KMS-11 (cell line): Measurements from ENCODE around the gene MAP1S.

Source experiments
- H2AFZ ChIP-seq: fragments of 200-600 bp; sonication (generic); 2 replicates; pipeline ENCODE4 v1.6.1; 2016; ENCODE audit warnings: antibody characterized with exemption, mixed run types, low read depth
- H3K27ac ChIP-seq: fragments of 200-600 bp; sonication (generic); 2 replicates; pipeline ENCODE4 v1.6.1; 2016; ENCODE audit warnings: mild to moderate bottlenecking, mixed run types
- H3K27me3 ChIP-seq: fragments of 200-600 bp; sonication (generic); 2 replicates; pipeline ENCODE4 v1.6.1; 2017; ENCODE audit warnings: mild to moderate bottlenecking, low read depth, mixed run types, moderate library complexity; ENCODE audit not compliant: insufficient read depth
- H3K36me3 ChIP-seq: fragments of 200-600 bp; sonication (generic); 2 replicates; pipeline ENCODE4 v1.6.1; 2017; ENCODE audit warnings: mild to moderate bottlenecking, mixed run types; ENCODE audit not compliant: insufficient read depth
- H3K4me1 ChIP-seq: fragments of 200-600 bp; sonication (generic); 2 replicates; pipeline ENCODE4 v1.6.1; 2016; ENCODE audit warnings: mild to moderate bottlenecking, low read depth, mixed run types; ENCODE audit not compliant: poor library complexity, severe bottlenecking
- H3K4me2 ChIP-seq: fragments of 200-600 bp; sonication (generic); 2 replicates; pipeline ENCODE4 v1.7.0; 2016; ENCODE audit warnings: mild to moderate bottlenecking, mixed run types
- H3K4me3 ChIP-seq: fragments of 200-600 bp; sonication (generic); IDR thresholded peaks from 2 replicates; pipeline ENCODE4 v1.6.1; 2017; ENCODE audit warnings: low read depth, low read length, mixed read lengths; ENCODE audit not compliant: insufficient read depth
- H3K79me2 ChIP-seq: fragments of 200-600 bp; sonication (generic); 2 replicates; pipeline ENCODE4 v1.6.1; 2016; ENCODE audit warnings: low read depth, mixed run types; ENCODE audit not compliant: insufficient read depth
- H3K9ac ChIP-seq: fragments of 200-600 bp; sonication (generic); 2 replicates; pipeline ENCODE4 v1.6.1; 2016; ENCODE audit warnings: mild to moderate bottlenecking, mixed run types
- H4K20me1 ChIP-seq: fragments of 200-600 bp; sonication (generic); 2 replicates; pipeline ENCODE4 v1.6.1; 2016; ENCODE audit warnings: mild to moderate bottlenecking, mixed run types; ENCODE audit not compliant: insufficient read depth
- TF ChIP-seq, protein P1 (sequence below): fragments of 200-600 bp; sonication (generic); conservative IDR thresholded peaks from 2 replicates; pipeline ENCODE4 v1.6.1; 2017; ENCODE audit warnings: low read depth, mild to moderate bottlenecking, antibody characterized with exemption, low read length, moderate library complexity, mixed read lengths

MAP1S gene

DNA sequence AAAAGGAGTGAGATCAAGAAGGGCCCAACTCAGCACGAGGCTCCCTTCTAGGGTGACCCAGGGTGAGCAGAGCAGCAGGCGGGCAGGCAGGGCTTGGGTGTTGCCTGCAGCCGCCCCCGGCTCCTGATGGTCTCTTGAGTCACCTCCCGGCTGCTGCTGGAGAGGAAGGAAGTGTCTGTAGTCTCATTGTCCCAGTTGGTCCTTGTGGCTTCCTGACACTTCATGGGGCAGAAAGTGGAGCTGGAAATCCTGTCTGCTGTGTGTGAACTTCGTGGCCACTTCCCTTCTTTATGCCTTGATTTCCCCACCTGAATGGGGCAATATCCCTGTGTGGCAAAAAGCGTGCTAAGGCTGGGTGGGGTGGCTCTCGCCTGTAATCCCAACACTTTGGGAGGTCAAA is 2.5 kb downstream of the MAP1S start:
- H3K36me3 ChIP-seq = no peaks in the 10 kb centered on the region
- peaks cover 16% of the 10 kb centered on the region for H3K4me1 ChIP-seq
- no peak overlapping the region for H3K27ac ChIP-seq
- H3K4me2 ChIP-seq = no peak overlapping the region
- peaks cover 14% of the 10 kb centered on the region; the same call in 1 of the 2 replicates for H3K79me2 ChIP-seq
- TF ChIP-seq, protein P1, sequence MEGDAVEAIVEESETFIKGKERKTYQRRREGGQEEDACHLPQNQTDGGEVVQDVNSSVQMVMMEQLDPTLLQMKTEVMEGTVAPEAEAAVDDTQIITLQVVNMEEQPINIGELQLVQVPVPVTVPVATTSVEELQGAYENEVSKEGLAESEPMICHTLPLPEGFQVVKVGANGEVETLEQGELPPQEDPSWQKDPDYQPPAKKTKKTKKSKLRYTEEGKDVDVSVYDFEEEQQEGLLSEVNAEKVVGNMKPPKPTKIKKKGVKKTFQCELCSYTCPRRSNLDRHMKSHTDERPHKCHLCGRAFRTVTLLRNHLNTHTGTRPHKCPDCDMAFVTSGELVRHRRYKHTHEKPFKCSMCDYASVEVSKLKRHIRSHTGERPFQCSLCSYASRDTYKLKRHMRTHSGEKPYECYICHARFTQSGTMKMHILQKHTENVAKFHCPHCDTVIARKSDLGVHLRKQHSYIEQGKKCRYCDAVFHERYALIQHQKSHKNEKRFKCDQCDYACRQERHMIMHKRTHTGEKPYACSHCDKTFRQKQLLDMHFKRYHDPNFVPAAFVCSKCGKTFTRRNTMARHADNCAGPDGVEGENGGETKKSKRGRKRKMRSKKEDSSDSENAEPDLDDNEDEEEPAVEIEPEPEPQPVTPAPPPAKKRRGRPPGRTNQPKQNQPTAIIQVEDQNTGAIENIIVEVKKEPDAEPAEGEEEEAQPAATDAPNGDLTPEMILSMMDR = no peak
- H3K4me3 ChIP-seq = no peak overlapping the region
- no peaks in the 10 kb centered on the region for H3K27me3 ChIP-seq
- H4K20me1 ChIP-seq = no peaks in the 10 kb centered on the region
- no peak overlapping the region for H3K9ac ChIP-seq
- H2AFZ ChIP-seq = no peak overlapping the region

DNA sequence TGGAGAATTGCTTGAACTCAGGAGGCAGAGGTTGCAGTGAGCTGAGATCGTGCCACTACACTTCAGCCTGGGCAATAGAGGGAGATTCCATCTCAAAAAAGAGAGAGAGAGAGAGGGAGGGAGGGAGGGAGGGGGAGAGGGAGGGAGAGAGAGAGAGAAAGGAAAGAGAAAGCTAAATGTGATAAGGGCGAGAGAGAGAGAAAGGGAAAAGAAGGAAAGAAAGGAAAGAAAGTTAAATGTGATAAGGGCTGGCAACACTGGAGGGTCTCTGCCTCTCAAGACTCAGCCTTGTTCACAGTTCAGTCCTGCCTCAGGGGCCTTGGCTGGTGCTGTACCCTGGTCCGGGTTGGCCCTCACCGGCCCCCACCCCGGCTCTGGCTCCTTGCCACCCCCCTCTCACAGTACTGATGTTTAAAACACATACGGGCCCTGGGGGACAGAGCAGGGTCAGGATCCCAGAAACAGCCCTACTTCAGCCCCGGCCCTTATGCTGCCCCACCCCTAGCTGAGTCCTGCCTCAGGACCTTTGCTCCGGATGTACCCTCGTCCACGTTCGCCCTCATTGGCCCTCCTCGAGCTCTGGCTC is 3.5 kb downstream of the MAP1S start:
- H3K27ac ChIP-seq = no peak overlapping the region
- TF ChIP-seq, protein P1 = no peak
- no peaks in the 10 kb centered on the region for H3K27me3 ChIP-seq
- no peaks in the 10 kb centered on the region for H3K36me3 ChIP-seq
- H3K9ac ChIP-seq = no peak overlapping the region
- H3K4me3 ChIP-seq = no peak overlapping the region
- peaks cover 16% of the 10 kb centered on the region for H3K4me1 ChIP-seq
- H4K20me1 ChIP-seq = no peaks in the 10 kb centered on the region
- H3K79me2 ChIP-seq = peaks cover 14% of the 10 kb centered on the region; the same call in 1 of the 2 replicates
- no peak overlapping the region for H3K4me2 ChIP-seq
- no peak overlapping the region for H2AFZ ChIP-seq

DNA sequence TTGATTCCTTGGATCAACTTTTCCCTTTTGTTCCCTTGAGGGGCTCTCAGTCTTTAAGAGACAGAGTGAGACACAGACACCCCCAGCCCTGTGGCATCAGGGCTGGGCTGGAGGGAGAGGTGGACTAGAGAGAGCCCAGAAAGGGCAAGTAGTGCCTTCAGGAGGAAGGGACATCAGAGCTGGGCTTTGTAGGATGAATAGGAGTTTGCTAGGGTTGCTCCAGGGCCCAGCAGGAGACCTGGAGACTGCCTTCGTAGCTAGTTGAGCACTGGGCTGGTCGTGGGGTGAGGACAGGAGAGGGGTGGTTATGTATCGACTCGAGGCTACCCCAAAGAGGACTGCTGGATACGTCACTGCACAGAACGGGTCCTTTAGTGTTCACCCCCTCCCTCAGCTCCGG is 5.4 kb downstream of the MAP1S start:
- H3K27ac ChIP-seq = no peak overlapping the region
- no peaks in the 10 kb centered on the region for H3K36me3 ChIP-seq
- H3K4me2 ChIP-seq = no peak overlapping the region
- no peak overlapping the region for H3K4me3 ChIP-seq
- no peaks in the 10 kb centered on the region for H4K20me1 ChIP-seq
- TF ChIP-seq, protein P1 = no peak
- peaks cover 14% of the 10 kb centered on the region; the same call in 1 of the 2 replicates for H3K79me2 ChIP-seq
- no peaks in the 10 kb centered on the region for H3K27me3 ChIP-seq
- H3K9ac ChIP-seq = no peak overlapping the region
- peaks cover 10% of the 10 kb centered on the region for H3K4me1 ChIP-seq
- H2AFZ ChIP-seq = no peak overlapping the region

DNA sequence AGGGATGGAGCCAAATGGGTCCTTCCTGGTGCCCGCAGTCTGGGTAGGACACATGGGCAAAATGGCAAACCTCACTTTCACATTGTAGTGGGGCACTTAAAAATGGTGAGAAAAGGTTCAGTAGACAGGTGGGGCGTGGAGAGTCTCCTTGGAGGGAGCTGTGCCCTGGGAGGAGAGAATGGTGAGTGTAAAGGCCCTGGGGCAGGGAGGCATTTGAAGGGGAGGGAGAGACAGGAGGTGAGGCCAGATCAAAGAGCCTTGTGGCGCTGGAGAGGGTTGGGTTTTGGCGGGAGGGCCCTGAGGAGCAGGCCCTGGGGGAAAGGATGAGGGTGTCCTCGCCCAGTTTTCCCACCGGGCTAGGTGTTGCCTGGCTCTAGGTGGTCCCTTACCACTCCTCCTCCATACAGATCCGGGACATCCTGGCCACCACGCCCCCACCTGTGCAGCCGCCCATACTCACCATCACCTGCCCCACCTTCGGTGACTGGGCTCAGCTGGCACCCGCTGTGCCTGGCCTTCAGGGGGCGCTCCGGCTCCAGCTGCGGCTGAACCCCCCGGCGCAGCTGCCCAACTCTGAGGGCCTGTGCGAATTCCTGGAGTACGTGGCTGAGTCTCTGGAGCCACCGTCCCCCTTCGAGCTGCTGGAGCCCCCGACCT is 6.3 kb downstream of the MAP1S start:
- Histone ChIP-seq H3K79me2 (peaks cover 6% of the 10 kb centered on the region; the same call in 1 of the 2 replicates), H3K27me3 (no peaks in the 10 kb centered on the region), H3K4me3 (no peak overlapping the region), H3K4me2 (no peak overlapping the region), H2AFZ (no peak overlapping the region), H3K27ac (no peak overlapping the region), H4K20me1 (no peaks in the 10 kb centered on the region), H3K9ac (no peak overlapping the region), H3K4me1 (peaks cover 5% of the 10 kb centered on the region), H3K36me3 (no peaks in the 10 kb centered on the region)
- TF ChIP-seq, protein P1 = peak; percentile 33; the same call in 1 of the 2 replicates
